Duodenal mucosa (tissue), 2 donors: ENCODE results near the gene SKAP2.

Experiments used
- H3K27ac ChIP-seq: one replicate; pipeline ENCODE4 v1.7.0; 2013; ENCODE audit warnings: low read depth, low read length
- H3K27me3 ChIP-seq, 2 donors: one replicate each; pipeline ENCODE4 v1.7.0; 2013; ENCODE audit warnings: low read length in 2 of 2, control low read depth in 1 of 2; ENCODE audit not compliant: insufficient read depth in 2 of 2, control insufficient read depth in 1 of 2
- H3K36me3 ChIP-seq, 2 donors: one replicate each; pipeline ENCODE4 v1.7.0; 2013; ENCODE audit warnings: low read length in 2 of 2, control low read depth in 1 of 2; ENCODE audit not compliant: insufficient read depth in 2 of 2, control insufficient read depth in 1 of 2
- H3K4me1 ChIP-seq, 2 donors: one replicate each; pipeline ENCODE4 v1.7.0; 2013; ENCODE audit warnings: low read length in 2 of 2, control low read depth in 1 of 2; ENCODE audit not compliant: insufficient read depth in 2 of 2, control insufficient read depth in 1 of 2
- H3K4me3 ChIP-seq, 2 donors: one replicate each; pipeline ENCODE4 v1.7.0; 2013; ENCODE audit warnings: low read length in 2 of 2, low read depth in 1 of 2
- H3K9ac ChIP-seq, 2 donors: one replicate each; pipeline ENCODE4 v1.7.0; 2013; ENCODE audit warnings: low read length in 2 of 2, low read depth in 1 of 2
- H3K9me3 ChIP-seq, 2 donors: one replicate each; pipeline ENCODE4 v1.7.0; 2013; ENCODE audit warnings: low read length in 2 of 2, control low read depth in 1 of 2; ENCODE audit not compliant: control insufficient read depth in 1 of 2

SKAP2 gene

GRCh38 chr7:26659121-26659520, 205.3 kb downstream of the SKAP2 start:
- H3K9me3 ChIP-seq: no peaks in the 10 kb centered on the region
- no peak overlapping the region for H3K9ac ChIP-seq
- no peak overlapping the region for H3K27ac ChIP-seq
- H3K36me3 ChIP-seq: no peaks in the 10 kb centered on the region
- H3K4me1 ChIP-seq: no peaks in the 10 kb centered on the region
- H3K4me3 ChIP-seq: no peak overlapping the region
- H3K27me3 ChIP-seq: no peaks in the 10 kb centered on the region

- no peak overlapping the region for H3K9ac ChIP-seq
- no peaks in the 10 kb centered on the region for H3K4me1 ChIP-seq
- no peak overlapping the region for H3K27ac ChIP-seq
- no peaks in the 10 kb centered on the region for H3K36me3 ChIP-seq
- H3K9me3 ChIP-seq: no peaks in the 10 kb centered on the region
- H3K27me3 ChIP-seq: no peaks in the 10 kb centered on the region
- H3K4me3 ChIP-seq: no peak overlapping the region
These were observed 205.9 kb downstream of the SKAP2 start for GRCh38 chr7:26658389-26659084.

- Histone ChIP-seq H3K9ac (no peak overlapping the region), H3K4me3 (no peak overlapping the region), H3K27ac (no peak overlapping the region), H3K27me3 (no peaks in the 10 kb centered on the region), H3K36me3 (no peaks in the 10 kb centered on the region), H3K9me3 (no peaks in the 10 kb centered on the region), H3K4me1 (no peaks in the 10 kb centered on the region)
These were observed 206.6 kb downstream of the SKAP2 start for GRCh38 chr7:26657686-26658388.

GRCh38 chr7:26657206-26657641, 207.2 kb downstream of the SKAP2 start:
- no peaks in the 10 kb centered on the region for H3K4me1 ChIP-seq
- no peak overlapping the region for H3K9ac ChIP-seq
- no peaks in the 10 kb centered on the region for H3K9me3 ChIP-seq
- H3K4me3 ChIP-seq: no peak overlapping the region
- no peaks in the 10 kb centered on the region for H3K27me3 ChIP-seq
- no peaks in the 10 kb centered on the region for H3K36me3 ChIP-seq
- no peak overlapping the region for H3K27ac ChIP-seq

DNA sequence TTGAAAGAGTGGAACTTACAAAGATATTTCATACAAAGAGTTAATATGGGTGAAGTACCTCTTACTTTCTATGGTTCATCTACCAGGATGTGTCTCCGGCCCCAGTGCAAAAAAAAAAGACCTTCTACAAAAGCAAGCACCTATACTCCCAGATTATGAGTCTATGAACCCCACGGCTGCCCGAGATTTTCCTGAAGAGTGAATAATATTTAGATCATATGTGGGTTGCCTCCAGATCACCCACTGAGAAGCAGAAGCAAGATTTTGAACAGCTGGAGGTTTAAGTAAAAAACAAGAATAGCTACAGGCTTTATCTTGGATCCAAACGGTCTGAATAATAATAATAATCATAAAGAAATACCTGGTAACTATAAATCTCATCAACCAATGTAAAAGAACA, 207.7 kb downstream of the SKAP2 start:
- Histone ChIP-seq H3K27ac (no peak overlapping the region), H3K36me3 (no peaks in the 10 kb centered on the region), H3K27me3 (no peaks in the 10 kb centered on the region), H3K4me3 (no peak overlapping the region), H3K9ac (no peak overlapping the region), H3K4me1 (no peaks in the 10 kb centered on the region), H3K9me3 (no peaks in the 10 kb centered on the region)

GRCh38 chr7:26655781-26656180, 208.6 kb downstream of the SKAP2 start:
- Histone ChIP-seq H3K9me3 (no peaks in the 10 kb centered on the region), H3K4me3 (no peak overlapping the region), H3K36me3 (no peaks in the 10 kb centered on the region), H3K27ac (no peak overlapping the region), H3K27me3 (no peaks in the 10 kb centered on the region), H3K4me1 (no peaks in the 10 kb centered on the region), H3K9ac (no peak overlapping the region)

DNA sequence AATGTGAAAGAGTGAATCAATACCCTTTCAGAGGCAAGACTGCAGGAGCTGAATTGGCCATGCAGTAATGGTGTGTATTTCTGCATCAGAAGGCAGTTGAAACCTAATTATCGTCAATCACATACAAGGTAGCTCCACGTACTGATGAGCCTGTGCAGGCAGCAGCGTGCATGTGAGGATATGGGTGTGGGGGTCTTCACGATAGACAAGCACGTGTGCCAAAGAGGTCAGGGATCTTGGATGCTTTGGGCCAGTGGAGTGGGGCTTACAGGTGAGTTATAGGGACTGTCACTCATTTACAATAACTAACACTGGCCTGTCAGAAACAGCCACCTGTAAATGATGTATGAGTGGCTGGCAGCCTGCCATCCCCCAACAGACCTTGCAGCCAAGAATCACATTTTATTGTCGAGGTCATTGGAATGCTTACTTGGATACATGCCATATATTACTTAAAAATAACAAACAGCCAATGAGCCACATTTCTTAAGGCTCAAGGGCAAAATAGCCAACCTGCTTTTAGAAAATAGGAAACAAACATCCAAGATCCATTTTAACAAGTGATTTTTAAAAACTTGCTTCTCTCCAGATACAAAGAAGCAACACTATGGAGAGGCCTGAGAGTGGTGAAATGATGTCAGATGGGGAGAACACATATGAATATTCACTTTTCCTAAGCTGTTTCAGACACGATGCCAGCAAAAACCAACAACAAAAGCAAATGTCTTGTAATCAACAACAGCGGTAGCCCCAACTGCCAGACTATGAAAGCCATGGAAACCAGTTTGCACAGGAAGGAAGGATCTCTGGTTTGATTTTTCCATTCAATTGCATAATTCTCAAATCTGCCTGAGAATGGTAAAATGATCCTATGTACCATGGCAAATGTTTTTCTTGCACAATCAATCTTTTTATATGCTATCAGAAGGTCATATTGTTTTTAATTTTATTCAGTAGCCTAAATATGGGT, 210.7 kb downstream of the SKAP2 start:
- Histone ChIP-seq H3K4me1 (no peaks in the 10 kb centered on the region), H3K4me3 (no peak overlapping the region), H3K9me3 (no peaks in the 10 kb centered on the region), H3K27me3 (no peaks in the 10 kb centered on the region), H3K36me3 (no peaks in the 10 kb centered on the region), H3K9ac (no peak overlapping the region), H3K27ac (no peak overlapping the region)

DNA sequence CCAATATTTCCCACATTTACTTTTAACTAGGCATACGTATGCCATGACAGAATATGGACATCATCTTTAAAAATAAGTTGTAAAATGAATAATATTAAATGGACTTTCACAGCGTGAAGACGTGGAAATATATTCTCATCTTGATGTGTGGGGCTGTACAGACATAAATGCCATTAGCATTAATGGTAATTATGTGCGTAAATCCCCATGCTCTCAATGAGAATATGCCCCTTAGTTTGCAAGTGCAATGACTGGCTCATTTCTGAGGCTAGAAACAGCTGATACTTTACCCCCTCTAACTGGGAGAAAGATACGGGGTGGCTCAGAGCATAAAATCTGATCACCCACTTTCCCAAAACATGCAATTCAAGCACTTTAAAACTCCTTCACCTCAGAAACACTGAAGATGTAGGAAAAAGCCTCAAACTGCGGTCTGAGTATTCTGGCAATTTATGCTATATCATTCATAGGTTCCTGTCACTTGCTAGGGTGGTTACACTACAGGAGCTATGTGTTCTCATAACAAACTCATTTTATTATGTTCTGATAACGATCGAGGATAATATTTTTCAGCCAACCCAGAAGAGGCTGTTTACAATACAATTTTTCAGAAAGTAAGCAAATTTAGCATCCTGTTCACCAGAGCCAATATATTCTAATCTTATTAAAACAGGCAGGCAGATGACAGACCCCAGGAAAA, 211.8 kb downstream of the SKAP2 start:
- no peak overlapping the region for H3K9ac ChIP-seq
- H3K4me1 ChIP-seq: no peaks in the 10 kb centered on the region
- H3K36me3 ChIP-seq: no peaks in the 10 kb centered on the region
- H3K4me3 ChIP-seq: no peak overlapping the region
- H3K9me3 ChIP-seq: no peaks in the 10 kb centered on the region
- H3K27me3 ChIP-seq: no peaks in the 10 kb centered on the region
- H3K27ac ChIP-seq: no peak overlapping the region

DNA sequence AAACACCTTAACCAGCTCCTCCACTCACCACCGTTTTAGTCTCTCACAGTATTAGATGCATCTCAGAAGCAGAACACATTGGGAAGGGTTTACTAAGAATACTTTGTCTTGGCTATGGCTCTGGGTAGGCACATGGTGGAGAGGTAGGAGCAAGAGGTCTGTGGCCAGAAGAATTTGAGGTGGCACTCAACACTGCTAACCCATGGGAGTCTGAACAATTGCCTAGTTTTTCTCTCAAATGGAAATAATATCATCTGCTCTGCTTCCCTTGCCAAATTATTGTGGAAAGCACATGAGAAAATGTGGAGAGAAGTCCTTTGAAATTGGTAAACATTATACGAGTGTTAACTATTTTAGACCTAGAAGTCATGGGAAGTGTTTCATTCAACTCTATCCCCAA, 214.3 kb downstream of the SKAP2 start:
- no peaks in the 10 kb centered on the region for H3K36me3 ChIP-seq
- no peaks in the 10 kb centered on the region for H3K9me3 ChIP-seq
- no peak overlapping the region for H3K27ac ChIP-seq
- no peak overlapping the region for H3K4me3 ChIP-seq
- no peak overlapping the region for H3K9ac ChIP-seq
- H3K4me1 ChIP-seq: no peaks in the 10 kb centered on the region
- H3K27me3 ChIP-seq: no peaks in the 10 kb centered on the region
